GM19372 (cell line): ENCODE measurements around the gene TSPAN15.

Experiments used
- ATAC-seq: cut with Tn5 transposase; IDR thresholded peaks from one replicate; pipeline ENCODE4 v1.9.1; 2021; ENCODE audit warnings: mild to moderate bottlenecking, low read depth, moderate library complexity; ENCODE audit not compliant: unreplicated experiment

TSPAN15 gene

DNA sequence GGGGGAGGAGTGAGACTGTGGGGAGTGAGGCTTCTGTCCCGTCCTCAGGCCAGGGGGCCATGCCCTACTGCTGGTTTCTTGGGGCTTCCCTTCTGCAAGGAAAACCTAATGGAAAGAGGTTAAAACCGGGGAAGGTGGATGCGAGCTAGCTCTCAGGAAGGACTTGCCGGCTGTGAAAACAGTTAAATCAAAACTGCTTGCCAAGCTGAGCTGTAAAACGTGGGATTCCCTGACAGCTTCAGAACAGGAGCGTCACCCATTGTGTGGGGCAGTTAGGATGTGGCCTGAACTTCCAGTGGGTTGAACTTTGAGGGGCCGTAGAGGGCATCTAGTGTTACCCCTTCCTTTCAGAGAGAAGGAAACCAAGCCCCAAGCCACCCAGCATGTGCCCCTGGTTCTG is 13.1 kb downstream of the TSPAN15 start:
- no peak for ATAC-seq

- ATAC-seq = no peak
These were observed 13.6 kb downstream of the TSPAN15 start for GRCh38 chr10:69464801-69465401.

DNA sequence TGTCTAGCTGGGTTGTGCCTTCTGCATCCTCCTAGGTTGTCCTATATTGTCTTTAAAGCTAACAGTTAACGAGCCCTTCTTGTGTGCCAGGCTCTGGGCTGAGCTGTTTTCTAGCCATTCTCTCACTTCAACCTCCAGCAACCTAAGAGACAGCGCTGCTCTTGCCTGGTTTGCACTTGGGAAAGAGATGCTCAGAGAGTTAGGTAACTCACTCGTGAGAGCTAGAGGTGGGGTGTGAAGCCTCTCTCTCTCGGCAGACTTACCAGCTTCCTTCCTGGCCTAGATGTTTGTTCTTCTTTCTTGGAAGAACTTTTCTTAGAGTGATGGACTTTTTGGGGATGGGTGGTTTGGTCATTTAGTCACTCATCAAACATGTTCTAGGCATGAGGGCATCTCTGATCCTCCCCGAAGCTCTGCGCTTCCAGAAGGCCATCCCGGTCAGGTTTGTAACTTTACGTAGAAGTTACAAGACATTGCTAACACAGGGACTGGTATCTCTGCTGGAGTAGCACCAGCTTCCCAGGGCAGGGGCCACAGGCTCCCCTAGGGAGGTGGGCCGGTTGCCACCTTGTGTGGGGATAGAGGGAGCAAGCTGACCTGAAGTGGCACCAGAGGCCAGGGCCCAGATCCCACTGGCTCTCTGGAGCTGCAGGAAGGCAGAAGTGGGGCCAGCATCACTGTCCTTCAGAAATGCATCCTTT is 14.3 kb downstream of the TSPAN15 start:
- no peak for ATAC-seq

- no peak for ATAC-seq
These were observed 14.9 kb downstream of the TSPAN15 start for GRCh38 chr10:69466158-69466490.

DNA sequence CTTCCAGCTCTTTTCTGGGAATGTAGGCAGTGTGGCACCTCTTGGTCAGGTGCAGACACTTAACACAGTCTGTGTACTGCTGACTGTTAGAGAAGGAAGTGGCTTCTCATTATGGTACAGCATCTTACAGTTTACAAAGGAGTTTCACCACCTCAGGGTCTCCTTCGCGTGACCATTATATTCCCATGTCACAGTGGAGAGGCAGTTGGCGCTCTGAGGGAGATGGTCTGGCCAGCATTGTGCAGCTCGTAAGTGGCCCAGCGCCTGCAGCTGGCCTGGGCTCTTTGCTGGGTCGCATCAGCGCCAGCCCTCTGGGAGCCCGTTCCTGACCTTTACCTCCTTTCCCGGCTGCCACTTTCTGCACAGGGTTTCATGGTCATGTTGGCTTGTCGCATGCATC is 15.4 kb downstream of the TSPAN15 start:
- no peak for ATAC-seq

DNA sequence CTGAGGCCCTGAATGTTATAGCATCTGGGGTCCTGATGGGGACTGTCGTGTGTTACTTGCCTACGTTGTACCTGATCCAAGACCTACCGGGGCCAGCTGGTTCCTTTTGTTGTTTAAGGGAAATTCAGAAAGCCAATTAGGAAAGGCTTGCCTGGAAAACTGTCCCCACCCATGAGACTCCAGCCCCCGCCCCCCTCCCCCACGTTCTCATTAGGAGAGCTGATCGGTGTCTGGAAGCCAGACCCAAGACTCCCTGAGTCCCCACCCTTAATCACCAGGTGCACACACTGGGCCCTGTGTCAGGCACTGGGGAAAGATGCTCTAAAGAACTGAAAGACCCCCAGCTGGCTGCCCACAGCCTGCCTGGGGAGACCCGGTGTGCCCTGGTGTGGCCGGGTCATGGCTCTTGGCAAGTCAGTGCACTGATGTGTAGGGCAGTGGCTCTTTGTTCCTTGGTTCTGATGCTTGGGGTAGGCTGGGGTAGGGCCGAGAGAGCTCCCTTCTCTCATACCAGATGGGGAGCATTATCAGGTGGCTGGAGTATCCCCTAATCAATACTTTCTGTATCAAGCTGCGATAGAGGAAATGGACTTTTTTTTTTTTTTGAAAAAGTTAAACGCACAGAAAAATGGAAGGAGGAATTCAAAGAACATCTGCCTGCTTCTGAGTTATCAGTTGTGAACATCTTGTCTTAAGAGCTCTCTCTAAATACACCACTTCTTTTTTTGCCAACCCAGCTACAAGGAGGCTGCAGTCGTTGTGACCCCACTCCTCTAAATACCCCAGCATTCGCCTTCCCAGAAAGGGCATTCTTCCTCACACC is 16.9 kb downstream of the TSPAN15 start:
- no peak for ATAC-seq

GRCh38 chr10:69468751-69469089 is 17.5 kb downstream of the TSPAN15 start:
- no peak for ATAC-seq

- ATAC-seq = no peak
These were observed 18.7 kb downstream of the TSPAN15 start for GRCh38 chr10:69469976-69470375.

DNA sequence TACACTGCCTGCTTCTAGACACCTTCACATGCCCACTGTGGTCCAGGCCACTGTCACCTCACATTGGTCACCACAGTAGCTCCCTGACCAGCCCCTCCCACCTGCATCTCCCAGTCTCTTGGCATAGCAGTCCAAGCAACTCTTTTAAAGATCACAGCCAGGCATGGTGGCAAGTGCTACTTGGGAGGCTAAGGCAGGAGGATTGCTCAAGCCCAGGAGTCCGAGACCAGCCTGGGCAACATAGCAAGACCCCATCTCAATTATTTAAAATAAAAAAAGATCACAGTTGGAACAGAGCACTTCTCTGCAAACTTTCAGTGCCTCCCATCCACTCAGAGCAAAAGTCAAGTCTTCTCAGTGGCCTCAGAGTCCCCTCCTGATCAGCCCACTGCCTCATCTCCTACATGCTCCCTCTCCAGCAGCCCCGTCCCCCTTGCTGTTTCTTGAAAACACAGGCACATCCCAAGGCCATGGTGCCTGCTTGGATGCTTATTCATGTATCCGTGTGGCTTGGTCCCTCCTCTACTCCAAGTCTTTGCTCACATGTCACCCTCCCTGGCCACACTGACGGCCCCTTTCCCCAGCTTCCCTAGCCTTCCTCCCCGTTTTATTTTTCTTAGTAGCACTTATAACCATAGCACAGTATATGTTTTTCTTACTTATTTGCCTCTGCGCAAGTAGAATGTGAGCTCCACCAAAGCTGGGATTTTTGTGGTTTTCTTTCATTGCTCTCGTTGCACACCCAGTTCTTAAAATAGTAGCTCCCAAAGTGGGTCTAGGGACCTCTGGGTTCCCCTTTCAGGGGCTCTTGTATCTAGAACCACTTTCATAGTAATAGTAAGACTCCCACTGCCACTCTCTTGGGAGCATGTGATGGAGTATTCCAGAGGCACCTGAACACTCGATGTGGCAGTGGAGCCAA is 19.5 kb downstream of the TSPAN15 start:
- ATAC-seq = no peak

DNA sequence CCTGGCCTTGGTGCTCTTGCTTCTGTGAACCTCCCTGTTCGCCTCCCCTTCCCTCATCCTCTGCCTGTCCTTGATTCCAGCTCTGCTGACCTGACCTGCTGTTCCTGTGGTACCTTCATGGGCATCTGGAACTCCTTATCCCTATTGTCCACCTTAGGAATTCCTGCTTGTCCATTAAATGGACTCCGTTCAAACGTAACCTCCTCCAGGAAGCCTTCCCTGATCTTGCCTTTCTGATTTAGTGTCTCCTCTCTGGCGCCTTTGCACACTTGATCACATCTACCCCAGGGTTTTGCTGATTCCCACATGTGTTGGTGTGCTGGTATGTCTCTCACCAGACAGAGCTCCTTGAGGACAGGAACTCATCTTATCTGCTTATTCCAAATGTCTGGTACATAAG is 20.9 kb downstream of the TSPAN15 start:
- ATAC-seq = no peak

- no peak for ATAC-seq
These were observed 21.3 kb downstream of the TSPAN15 start for GRCh38 chr10:69472544-69472943.

GRCh38 chr10:69473304-69473990 is 22.2 kb downstream of the TSPAN15 start:
- no peak for ATAC-seq

- no peak for ATAC-seq
These were observed 23.6 kb downstream of the TSPAN15 start for GRCh38 chr10:69474742-69475432.

DNA sequence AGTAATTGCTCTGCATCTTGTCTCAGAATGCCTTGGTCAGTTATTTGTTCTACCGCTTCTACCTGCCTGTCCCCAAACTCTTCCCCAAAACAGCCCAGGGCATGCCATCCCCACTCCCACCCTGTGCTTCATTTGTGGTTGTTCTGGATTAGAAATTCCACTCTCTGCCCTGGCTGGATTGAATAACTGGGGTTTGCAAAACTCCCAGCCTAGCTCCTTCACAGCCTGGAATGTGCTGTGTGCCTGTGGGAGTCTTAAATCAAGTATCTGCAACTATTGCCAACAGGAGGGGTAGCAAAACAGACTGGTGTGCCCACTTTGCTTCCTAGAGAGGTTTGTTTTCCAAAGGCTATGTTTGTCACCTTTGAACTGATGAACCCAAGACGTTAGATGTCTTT is 24.2 kb downstream of the TSPAN15 start:
- no peak for ATAC-seq

DNA sequence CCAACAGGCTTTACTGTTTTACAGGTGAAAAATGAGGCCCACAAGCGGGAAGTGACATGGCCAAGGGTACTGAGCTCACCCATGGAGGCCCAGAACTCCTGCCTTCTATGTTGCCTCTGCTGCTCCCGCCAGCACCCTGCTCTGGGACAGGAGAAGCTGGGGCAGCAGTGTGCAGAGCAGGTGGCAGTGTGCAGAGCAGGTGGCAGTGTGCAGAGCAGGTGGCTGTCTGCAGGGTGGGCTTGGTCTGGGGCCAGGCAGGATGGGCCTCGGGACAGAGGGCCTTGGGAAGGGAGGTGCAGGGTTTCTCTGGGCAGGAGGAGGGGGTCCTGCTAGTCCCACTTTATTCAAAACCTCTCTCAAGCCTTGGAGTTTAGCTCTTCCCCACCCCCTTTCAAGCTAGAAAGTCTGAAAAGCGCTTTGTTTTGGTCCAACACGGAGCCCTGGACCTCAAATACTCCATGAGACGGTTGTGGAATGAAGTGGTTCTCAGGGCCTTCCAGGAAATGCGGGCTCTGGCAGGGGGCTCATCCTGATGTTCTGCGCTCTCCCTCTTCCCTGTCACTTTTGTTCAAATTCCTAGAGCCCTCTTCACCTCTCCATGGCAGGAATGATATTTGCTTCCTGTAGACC is 26.8 kb downstream of the TSPAN15 start:
- ATAC-seq = no peak

DNA sequence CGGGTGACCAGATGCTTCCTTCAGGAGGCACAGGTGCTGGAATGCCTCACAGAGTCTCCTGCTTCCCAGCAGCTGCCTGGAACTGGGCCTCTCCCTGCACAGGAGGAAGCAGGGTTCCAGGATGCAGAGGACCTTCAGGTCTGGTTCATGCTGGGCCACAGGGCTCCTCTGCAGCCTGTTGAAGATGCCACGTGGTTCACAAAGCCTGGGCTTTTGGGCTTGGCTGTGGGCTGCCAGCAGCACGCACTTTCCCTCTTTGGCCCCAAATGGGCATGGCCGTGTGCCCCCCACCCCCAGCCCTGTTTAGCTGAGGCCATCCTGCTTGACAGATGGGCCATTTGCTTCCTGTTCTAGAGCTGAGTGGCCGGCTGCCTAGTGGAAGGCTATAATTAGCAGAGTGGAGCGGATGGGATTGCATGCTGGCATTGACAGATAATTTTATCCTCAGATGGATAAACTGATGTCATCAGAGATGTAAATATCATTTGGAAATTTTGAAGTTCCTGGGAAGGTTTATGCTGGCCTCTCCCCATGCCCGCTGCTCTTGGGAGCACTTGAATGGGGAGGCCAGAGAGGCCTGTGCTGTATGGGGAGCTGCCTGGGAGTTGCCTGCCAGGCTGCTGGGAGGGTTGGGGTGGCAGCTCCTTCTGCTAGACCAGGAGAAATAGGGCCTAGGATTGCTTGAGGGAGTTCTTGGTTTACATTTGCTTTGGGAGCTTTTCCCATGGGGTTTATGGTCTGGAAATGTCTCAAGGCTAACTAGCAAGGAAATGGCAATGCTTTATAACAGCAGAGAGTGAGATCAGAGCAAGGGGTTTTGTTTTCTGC is 28.2 kb downstream of the TSPAN15 start:
- no peak for ATAC-seq

- ATAC-seq = no peak
These were observed 28.8 kb downstream of the TSPAN15 start for GRCh38 chr10:69480068-69480412.

GRCh38 chr10:69481305-69481704 is 30.0 kb downstream of the TSPAN15 start:
- ATAC-seq = no peak
